HG02884 (cell line): Measurements from ENCODE around the gene GALNT10.
"Not testable (repeated sequence)": the region's sequence is repeated elsewhere in the genome, so short reads cannot be mapped to it uniquely, and the experiment has no call there.

Experiments used
- ATAC-seq: cut with Tn5 transposase; IDR thresholded peaks from one replicate; pipeline ENCODE4 v1.9.1; 2021; ENCODE audit warnings: mild to moderate bottlenecking, moderate library complexity; ENCODE audit not compliant: unreplicated experiment

GALNT10 gene

DNA sequence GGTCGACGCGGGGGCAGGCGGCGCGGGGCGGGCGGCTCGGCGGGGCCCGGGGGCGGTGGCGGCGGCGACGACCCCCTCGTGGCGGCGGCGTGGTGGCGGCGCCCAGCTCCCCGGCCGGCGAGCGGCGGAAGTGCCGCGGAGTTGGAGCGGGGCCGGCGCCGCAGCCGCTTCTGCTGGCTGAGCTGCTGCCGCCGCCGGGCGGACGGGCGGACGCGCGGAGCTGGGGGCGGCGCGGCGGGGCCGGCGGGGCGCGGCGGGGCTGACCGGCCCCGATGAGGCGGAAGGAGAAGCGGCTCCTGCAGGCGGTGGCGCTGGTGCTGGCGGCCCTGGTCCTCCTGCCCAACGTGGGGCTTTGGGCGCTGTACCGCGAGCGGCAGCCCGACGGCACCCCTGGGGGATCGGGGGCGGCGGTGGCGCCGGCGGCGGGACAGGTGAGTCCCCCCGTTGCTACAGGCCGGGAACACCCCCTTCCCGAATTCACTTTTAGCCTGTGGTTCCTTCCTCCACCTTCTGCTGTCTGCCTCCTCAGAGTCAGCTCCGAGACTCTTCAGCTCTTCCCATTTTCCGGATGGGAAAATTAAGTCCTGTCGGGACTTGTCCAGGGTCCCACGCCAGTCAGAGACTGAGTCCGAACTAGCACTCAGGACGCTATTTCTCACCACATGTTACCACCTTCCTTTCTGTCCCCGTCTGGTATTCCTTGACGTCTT lies at the start of gene GALNT10:
GALNT10 (plus strand) TSS at position 139 of the 710 bp plus-strand sequence; CDS start at position 273, 134 bp downstream.
- peak; percentile 71 for ATAC-seq

DNA sequence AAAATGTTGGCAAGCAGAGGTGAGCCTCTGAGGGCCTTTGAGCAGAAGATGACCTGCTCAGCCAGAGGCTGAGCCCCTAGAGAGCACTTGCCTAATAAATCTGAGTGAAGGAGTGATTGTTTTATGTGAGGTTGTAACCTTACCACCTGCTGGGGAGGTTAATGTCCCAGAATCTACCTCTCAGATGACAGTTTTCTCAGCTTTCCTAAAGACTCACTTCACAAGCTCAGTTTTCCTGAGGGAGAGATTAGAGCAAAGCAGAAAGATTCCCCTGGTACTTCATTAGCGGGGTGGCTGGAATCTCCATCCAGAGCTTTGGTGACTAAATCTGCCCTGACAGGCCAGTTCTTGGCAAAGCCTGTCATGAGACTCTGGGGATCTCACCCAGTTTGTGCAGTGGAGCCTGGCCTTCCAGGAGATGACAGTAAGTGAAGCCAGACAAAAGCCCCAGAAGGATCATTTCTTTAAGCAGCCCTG lies 48.8 kb upstream of the GALNT10 start:
- ATAC-seq = no peak

- ATAC-seq = no peak
These were observed 47.3 kb upstream of the GALNT10 start for GRCh38 chr5:154143211-154143641.

GRCh38 chr5:154145268-154145667 lies 45.3 kb upstream of the GALNT10 start:
- no peak for ATAC-seq

DNA sequence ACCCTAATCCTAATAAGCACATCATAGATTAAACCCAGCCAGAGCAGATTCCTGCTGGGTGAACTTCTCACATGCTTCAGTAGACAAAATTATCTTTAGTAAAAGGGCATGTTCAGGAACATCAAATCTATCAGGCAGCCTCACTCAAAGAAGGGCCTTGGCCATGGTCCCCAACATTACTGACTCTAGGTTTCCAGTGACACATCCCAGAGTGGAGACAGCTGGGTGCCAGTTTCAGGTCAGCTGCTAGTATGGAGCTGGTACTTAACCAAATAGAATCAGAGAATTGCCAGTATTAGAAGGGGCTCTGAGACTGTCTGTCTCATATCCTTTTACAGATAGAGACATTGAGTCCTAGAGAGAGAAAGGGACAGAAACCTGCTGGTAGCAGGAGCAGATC lies 44.1 kb upstream of the GALNT10 start:
- ATAC-seq = no peak

DNA sequence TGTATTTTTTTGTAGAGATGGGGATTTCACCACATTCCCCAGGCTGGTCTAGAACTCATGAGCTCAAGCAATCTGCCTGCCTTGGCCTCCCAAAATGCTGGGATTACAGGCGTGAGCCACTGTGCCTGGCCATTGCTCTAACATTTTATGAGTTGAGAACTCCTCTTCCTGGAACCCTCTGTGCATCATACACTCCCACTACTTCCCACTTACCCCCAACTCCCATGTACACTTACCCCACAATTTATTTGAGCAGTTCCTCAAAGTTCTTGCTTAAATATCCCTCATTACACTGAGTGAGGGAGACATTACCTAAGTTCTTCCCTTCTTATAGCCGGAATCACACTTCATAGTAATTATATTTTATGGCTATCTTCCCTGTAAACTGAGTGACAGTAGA lies 42.9 kb upstream of the GALNT10 start:
- ATAC-seq = no peak

GRCh38 chr5:154150471-154150870 lies 40.1 kb upstream of the GALNT10 start:
- ATAC-seq = not testable (repeated sequence)

DNA sequence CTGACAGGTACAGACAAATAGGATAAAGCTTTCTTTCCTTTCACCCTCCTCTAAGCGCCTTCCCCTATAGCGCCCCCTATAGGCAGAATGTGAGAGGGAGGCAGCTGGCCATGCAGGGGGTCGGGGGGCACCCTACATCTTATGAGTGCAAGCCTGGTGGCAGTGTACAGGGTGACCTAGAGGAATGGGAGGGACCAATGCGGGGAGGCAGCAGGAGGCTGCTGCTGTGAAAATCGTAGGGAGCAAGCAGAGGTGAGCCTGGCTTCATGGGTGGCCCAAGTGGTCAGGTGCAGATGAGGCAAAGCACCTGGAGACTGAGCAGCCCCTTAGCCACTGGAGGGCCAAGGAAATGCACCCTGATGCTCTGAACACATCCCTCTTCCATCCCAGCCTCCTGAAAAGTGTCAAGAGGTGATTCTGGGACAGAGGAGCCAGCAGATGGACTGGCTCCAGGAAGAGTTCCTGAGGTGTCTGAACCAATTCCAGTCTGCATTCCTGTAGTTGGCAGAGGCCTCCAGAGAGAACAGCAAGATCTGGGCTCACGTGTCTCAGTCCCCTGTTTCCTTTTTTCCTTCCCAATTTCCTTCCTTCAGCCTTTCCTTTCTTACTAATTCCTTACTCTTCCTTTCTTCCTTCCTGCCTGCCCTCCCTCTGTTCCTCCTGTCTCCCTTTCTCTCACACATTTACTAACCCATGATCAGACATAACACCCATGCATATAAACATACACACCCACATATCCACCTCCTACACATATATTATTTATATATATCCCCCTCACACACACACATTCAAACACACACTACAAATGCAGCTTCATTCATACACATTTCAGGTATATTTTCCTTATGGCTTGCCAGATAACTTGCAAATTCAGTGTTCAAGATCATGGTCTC lies 32.8 kb upstream of the GALNT10 start:
- ATAC-seq = no peak

- no peak for ATAC-seq
These were observed 32.2 kb upstream of the GALNT10 start for GRCh38 chr5:154158379-154158737.

DNA sequence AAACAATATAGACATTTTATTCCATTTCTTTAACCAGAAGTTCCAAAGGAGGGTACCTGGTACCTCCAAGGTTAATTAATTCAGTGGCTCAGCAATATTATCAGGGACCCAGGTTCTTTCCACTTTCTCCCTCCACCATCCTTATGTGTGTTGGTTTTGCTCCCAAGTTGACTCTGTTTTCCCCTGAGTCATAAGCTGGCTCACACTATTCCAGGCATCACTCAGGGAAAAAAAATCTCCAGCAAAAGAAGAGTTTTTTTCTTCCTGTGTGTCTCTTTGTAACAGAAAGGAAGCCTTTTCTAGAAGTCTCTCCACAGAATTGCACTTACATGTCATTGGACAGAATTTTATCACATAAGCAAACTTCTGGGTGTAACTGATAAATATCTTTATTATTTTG lies 31.2 kb upstream of the GALNT10 start:
- ATAC-seq = no peak

DNA sequence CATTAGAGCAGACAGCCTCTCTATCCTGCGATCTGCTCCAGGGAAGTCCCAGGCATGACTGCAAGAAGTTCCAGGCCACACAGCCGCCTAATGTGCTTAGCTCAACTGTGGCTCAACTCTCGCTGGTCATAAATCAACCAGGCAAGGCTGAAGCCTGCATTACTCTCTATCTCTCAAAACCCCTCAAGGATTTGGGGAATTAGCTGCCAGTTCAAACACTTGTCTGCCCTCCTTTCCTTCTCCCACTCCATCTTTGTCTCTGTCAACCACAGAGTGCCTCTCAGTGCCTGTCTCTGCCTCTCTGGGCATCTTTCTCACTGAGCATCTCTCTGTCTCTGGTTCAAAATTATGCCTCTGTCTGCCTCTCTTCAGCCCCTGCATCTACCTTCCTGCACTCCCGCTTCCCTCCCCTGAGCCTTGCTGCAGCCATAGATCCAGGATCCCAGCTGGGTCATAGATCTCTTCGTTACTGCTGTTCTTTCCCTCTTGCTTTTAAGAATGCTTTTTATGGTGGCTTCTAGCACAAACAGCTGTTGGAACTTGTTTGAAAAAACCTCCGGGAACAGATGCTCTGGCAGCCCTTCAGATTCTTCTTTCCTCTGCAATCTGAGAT lies 27.9 kb upstream of the GALNT10 start:
- ATAC-seq = no peak

DNA sequence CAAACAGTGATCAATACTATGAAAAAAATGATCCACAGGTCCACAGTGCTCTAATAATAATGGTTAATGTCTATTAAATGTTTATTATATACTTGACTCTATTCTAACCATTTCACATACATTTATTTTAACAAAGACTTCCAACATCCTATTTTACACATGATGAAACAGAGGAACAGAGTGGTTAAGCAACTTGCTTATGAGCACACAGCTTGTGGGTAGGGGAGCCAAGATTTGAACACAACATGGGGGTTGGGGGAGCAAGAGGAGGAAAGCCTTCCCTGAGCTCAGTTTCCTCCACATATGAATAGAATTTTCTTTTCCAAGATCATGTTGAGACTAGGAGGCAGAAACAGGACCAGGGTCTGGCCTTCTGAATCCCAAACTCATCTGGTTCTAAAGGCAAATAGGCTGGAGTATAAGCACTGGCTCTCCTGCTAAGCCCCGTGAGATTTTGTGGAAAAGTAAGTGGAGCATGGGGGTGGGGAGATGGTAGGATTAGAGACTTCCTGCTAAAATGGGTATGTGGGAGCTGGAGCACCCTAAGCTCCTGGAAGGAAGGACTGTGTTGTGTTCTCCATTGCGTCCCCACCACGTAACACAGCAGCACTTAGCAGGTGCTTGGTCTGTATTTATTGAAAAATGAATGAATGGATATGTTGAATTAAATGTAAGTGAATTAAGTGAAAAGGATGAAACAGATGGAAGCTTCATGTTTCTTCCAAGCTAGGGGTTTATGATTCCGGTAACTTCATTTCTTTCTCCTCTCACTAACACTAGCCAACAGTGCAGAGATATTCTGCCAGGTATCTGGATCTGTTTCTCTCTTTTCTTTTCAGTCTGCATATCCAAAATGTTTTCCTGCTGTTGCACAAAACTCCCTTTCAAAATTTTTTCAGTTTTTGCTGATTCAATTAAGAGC lies 26.9 kb upstream of the GALNT10 start:
- no peak for ATAC-seq

GRCh38 chr5:154164249-154164581 lies 26.3 kb upstream of the GALNT10 start:
- no peak for ATAC-seq

- no peak for ATAC-seq
These were observed 24.6 kb upstream of the GALNT10 start for GRCh38 chr5:154165886-154166285.

- ATAC-seq = no peak
These were observed 23.4 kb upstream of the GALNT10 start for GRCh38 chr5:154166901-154167791.

DNA sequence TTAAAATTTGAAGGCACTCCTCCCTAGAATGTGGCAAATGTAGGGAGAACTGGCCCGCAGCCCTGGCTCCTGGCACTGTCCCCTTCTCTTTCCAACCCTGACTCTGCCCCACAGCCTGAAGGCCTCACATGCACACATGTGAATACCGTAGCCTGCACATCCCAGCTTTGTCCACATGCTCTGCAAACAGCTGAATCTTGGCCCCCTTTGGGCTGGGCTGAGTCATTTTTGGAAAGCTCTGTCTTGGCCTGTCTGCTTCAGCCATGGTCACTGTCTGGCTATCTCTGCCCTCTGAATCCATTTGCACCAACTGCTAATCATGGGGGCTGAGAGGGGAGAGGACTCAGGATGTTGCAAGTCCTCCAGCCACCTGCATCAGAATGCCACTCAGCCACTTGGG lies 22.1 kb upstream of the GALNT10 start:
- ATAC-seq = no peak

- no peak for ATAC-seq
These were observed 17.7 kb upstream of the GALNT10 start for GRCh38 chr5:154172785-154173184.

DNA sequence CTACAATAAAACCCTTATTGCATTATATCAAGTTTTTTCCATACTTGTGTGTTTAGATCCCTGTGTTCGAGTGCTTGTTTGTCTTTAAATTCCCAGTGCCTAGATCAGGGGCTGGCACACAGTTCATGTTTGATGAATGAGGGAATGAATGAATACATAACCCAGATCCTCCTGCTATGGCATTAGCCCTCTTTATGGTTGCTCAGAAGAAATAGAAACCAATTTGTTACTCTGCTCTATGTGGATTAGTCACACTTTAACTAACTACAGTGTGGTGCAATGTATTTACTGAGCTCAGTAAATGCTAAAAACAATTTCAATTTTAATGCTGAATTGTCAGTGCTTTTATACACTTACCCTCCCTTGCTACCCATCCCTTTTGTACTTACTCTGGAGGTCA lies 16.4 kb upstream of the GALNT10 start:
- no peak for ATAC-seq

- ATAC-seq = no peak
These were observed 14.4 kb upstream of the GALNT10 start for GRCh38 chr5:154176181-154176580.

GRCh38 chr5:154178661-154179060 lies 11.9 kb upstream of the GALNT10 start:
- ATAC-seq = no peak
